K562 (cell line): ENCODE measurements around the gene UBE2H. TPM values are rescaled to one million over a fixed set of nuclear protein-coding genes. Genes with fewer than 3 reads are reported as not detected.

Source experiments
- ATAC-seq: fragments of 200-7000 bp; cut with Tn5 transposase; 3 replicates; pipeline ENCODE4 v1.9.1; 2020; ENCODE audit warnings: moderate library complexity
- BruUV-seq: library from RNA; stranded (reverse); fragments of 400-500 nt; replicated peaks from 2 replicates; lab custom pipeline; 2021; lab: Mats Ljungman, UMichigan
- CTCF ChIA-PET: fragments of 300-600 bp; formaldehyde crosslinking; extraction: SDS; loops from one replicate; lab custom pipeline; 2021; ENCODE audit warnings: low intra/inter-chr PET ratio; lab: Yijun Ruan, JAX
- POLR2A ChIA-PET: fragments of 300-600, 350-650 bp; sonication (Branson Sonifier 250); formaldehyde crosslinking; extraction: SDS; loops from one replicate; lab custom pipeline; 2021; ENCODE audit warnings: antibody characterized with exemption, inconsistent platforms; lab: Yijun Ruan, JAX
- DNase-seq, 4 experiments: peaks; one replicate each; pipeline versions ENCODE4 v3.0.0 to v3.0.0-alpha.2; 2011 to 2018; ENCODE audit warnings: low spot score in 3 of 4, mixed read lengths in 3 of 4; ENCODE audit errors: extremely low read depth in 1 of 4
- FAIRE-seq: peaks from 2 replicates; lab custom pipeline; 2011; peaks lifted over from hg19 to GRCh38; lab: Jason Lieb, UNC
- H2AFZ ChIP-seq: 2 replicates; pipeline ENCODE4 v1.6.0; 2011; ENCODE audit warnings: low read depth, low read length, control low read depth, inconsistent platforms
- H3K27ac ChIP-seq: fragments of 200-600 bp; 3 replicates; pipeline ENCODE4 v1.8.0; 2011; ENCODE audit warnings: low read depth, mild to moderate bottlenecking, control low read depth, inconsistent platforms, low read length, moderate library complexity, mixed read lengths; ENCODE audit errors: extremely low read depth
- H3K27me3 ChIP-seq, 2 experiments: fragments of 300-600 bp in 1 of 2; 2 replicates in 1 of 2; 3 replicates in 1 of 2; pipeline versions ENCODE4 v1.6.0 to v1.8.0; 2011; ENCODE audit warnings: inconsistent platforms in 2 of 2, low read length in 2 of 2, mild to moderate bottlenecking in 1 of 2, mixed read lengths in 1 of 2, moderate library complexity in 1 of 2; ENCODE audit not compliant: control insufficient read depth in 2 of 2, insufficient read depth in 2 of 2
- H3K36me3 ChIP-seq: fragments of 300-600 bp; 3 replicates; pipeline ENCODE4 v1.8.0; 2011; ENCODE audit warnings: mild to moderate bottlenecking, low read length, inconsistent platforms; ENCODE audit not compliant: control insufficient read depth, insufficient read depth
- H3K4me1 ChIP-seq, 2 experiments: fragments of 200-600 bp in 1 of 2; replicated peaks in 1 of 2; 2 replicates in 1 of 2; 3 replicates in 1 of 2; pipeline versions ENCODE4 v1.5.1 to v1.8.0; 2011; ENCODE audit warnings: inconsistent platforms in 2 of 2, low read length in 2 of 2, mild to moderate bottlenecking in 1 of 2, mixed read lengths in 1 of 2, moderate library complexity in 1 of 2; ENCODE audit not compliant: control insufficient read depth in 2 of 2, insufficient read depth in 2 of 2
- H3K4me2 ChIP-seq: 2 replicates; pipeline ENCODE4 v1.6.1; 2011; ENCODE audit warnings: low read length, control low read depth, inconsistent platforms, mixed read lengths; ENCODE audit not compliant: insufficient read depth
- H3K4me3 ChIP-seq: fragments of 200-600 bp; sonication (generic), shearing (Covaris generic); 2 replicates; pipeline ENCODE4 v1.5.1; 2016; ENCODE audit warnings: control low read depth, inconsistent platforms
- H3K79me2 ChIP-seq: fragments of 200-600 bp; 3 replicates; pipeline ENCODE4 v1.8.0; 2011; ENCODE audit warnings: low read length, inconsistent platforms; ENCODE audit not compliant: control insufficient read depth, insufficient read depth
- H3K9ac ChIP-seq, 2 experiments: 2 replicates each; pipeline versions ENCODE4 v1.6.0 to v1.6.1; 2011; ENCODE audit warnings: low read depth in 2 of 2, low read length in 2 of 2, control low read depth in 1 of 2, inconsistent platforms in 1 of 2, mild to moderate bottlenecking in 1 of 2, mixed read lengths in 1 of 2; ENCODE audit not compliant: insufficient read depth in 1 of 2
- H3K9me1 ChIP-seq: one replicate; pipeline ENCODE4 v1.6.0; 2011; ENCODE audit warnings: inconsistent platforms, mild to moderate bottlenecking, low read length, moderate library complexity; ENCODE audit not compliant: control insufficient read depth, insufficient read depth
- H3K9me3 ChIP-seq: replicated peaks from 2 replicates; pipeline ENCODE4 v1.5.1; 2011; ENCODE audit warnings: low read depth, low read length, inconsistent platforms; ENCODE audit not compliant: control insufficient read depth, insufficient read depth
- H4K20me1 ChIP-seq: replicated peaks from 2 replicates; pipeline ENCODE4 v1.6.1; 2011; ENCODE audit warnings: low read length, inconsistent platforms, mixed read lengths; ENCODE audit not compliant: control insufficient read depth, insufficient read depth
- MEF2D ChIP-seq: conservative IDR thresholded peaks from 2 replicates; pipeline ENCODE4 v1.6.1; 2016; ENCODE audit warnings: low read depth, missing genetic modification characterization, missing compliant biosample characterization
- MXD1 ChIP-seq: fragments of 250-450 bp; sonication (Bioruptor Pico); IDR thresholded peaks from 2 replicates; pipeline ENCODE4 v1.8.0; 2021; ENCODE audit warnings: borderline replicate concordance, mild to moderate bottlenecking, moderate library complexity; ENCODE audit not compliant: poor library complexity, severe bottlenecking
- NFIC ChIP-seq: fragments of 450-650 bp; IDR thresholded peaks from 2 replicates; pipeline ENCODE4 v1.6.1; 2017; ENCODE audit warnings: mild to moderate bottlenecking, inconsistent platforms
- POLR3G ChIP-seq: IDR thresholded peaks from 2 replicates; pipeline ENCODE4 v1.6.1; 2011; ENCODE audit not compliant: insufficient read length, insufficient replicate concordance; ENCODE audit errors: extremely low read depth
- SLC30A9 ChIP-seq: fragments of 250-450 bp; sonication (Bioruptor Pico); IDR thresholded peaks from 2 replicates; pipeline ENCODE4 v1.8.0; 2022; ENCODE audit warnings: mild to moderate bottlenecking, moderate library complexity
- SP1 ChIP-seq: sonication (generic); formaldehyde crosslinking; IDR thresholded peaks from 2 replicates; pipeline ENCODE4 v1.8.1; 2022; ENCODE audit warnings: mild to moderate bottlenecking, missing genetic modification reagents
- SRSF9 ChIP-seq: fragments of 200-400 bp; formaldehyde crosslinking; IDR thresholded peaks from 2 replicates; pipeline ENCODE4 v1.6.1; 2017; ENCODE audit warnings: low read depth, low read length, borderline replicate concordance
- TAF9B ChIP-seq: fragments of 450-650 bp; IDR thresholded peaks from 2 replicates; pipeline ENCODE4 v1.6.1; 2018; ENCODE audit warnings: mild to moderate bottlenecking; ENCODE audit not compliant: partially characterized antibody
- ZBTB17 ChIP-seq: fragments of 450-650 bp; formaldehyde crosslinking; IDR thresholded peaks from 2 replicates; pipeline ENCODE4 v1.4.0; 2020; ENCODE audit warnings: mild to moderate bottlenecking
- ZNF398 ChIP-seq: fragments of 250-450 bp; sonication (Bioruptor Pico); IDR thresholded peaks from 2 replicates; pipeline ENCODE4 v1.8.0; 2021; ENCODE audit warnings: moderate library complexity, mild to moderate bottlenecking, inconsistent platforms
- ZZZ3 ChIP-seq: fragments of 450-650 bp; IDR thresholded peaks from 2 replicates; pipeline ENCODE4 v1.6.1; 2016; ENCODE audit warnings: antibody characterized with exemption, mild to moderate bottlenecking, moderate library complexity
- WGBS: fragments of 100-300 bp; shearing (Covaris generic); methylation state at CpG from one replicate; pipeline ENCODE4 v1.1.6; 2016; ENCODE audit warnings: low coverage, mixed read lengths; ENCODE audit not compliant: insufficient coverage; ENCODE audit errors: missing lambda C conversion rate; 5-methylcytosine and 5-hydroxymethylcytosine counted together
- in situ Hi-C: fragments of 300-500 bp; cut with MboI; formaldehyde crosslinking; loops from 4 replicates; pipeline ENCODE4 v1.15.0; 2018; ENCODE audit warnings: inconsistent platforms, mixed read lengths
- intact Hi-C: fragments of 100-400 bp; cut with micrococcal nuclease; formaldehyde crosslinking; loops from 2 replicates; pipeline ENCODE4 v1.14.2; 2022
- polyA plus RNA-seq, 8 experiments: library from polyadenylated mRNA; depleted of rRNA in 4 of 8; stranded (reverse) in 5 of 8; unstranded in 3 of 8; fragments of >200 nt; fragmentation: Nextera tagmentation in 2 of 8; fragmentation: Illumina TruSeq in 1 of 8; extraction: Ambion mirVana in 2 of 8; extraction: Trizol in 1 of 8; gene quantifications; 2 replicates each; pipeline versions ENCODE4 v1.2.1 to v1.2.3, GENCODE V29; 2011 to 2014; ENCODE audit warnings: inconsistent platforms in 1 of 8, missing spikeins in 1 of 8
- total RNA-seq, 7 experiments: library from RNA; depleted of rRNA in 6 of 7; stranded (reverse); fragments of >200 nt in 6 of 7; fragmentation: Illumina TruSeq in 2 of 7; extraction: Trizol in 2 of 7; gene quantifications; 2 replicates each; pipeline versions ENCODE4 v1.2.1 to v1.2.3, GENCODE V29; 2011 to 2021; ENCODE audit warnings: low replicate concordance in 1 of 7
- TF ChIP-seq, protein P1 (sequence below): sonication (generic); IDR thresholded peaks from 2 replicates; pipeline ENCODE4 v1.6.1; 2016

UBE2H gene
- total and polyA plus RNA-seq, 9 of the 15 experiments (the other 6 are each of a cell fraction or from before 2014, with no cell fraction given): 6.3 to 33.0 (median 13.3) TPM

- peaks cover 3 to 19% of the 10 kb centered on the region in 2 experiments; a peak in 4 of 5 replicates for H3K4me1 ChIP-seq
- no peaks in the 10 kb centered on the region for H3K9me1 ChIP-seq
- POLR2A ChIA-PET: no interaction called here
- intact Hi-C loops: no loop called here
- DNase-seq (no peak), ATAC-seq (no peak), FAIRE-seq (no peak)
- no peak overlapping the region for H3K27ac ChIP-seq
- CTCF ChIA-PET: no interaction called here
- WGBS: 64% methylated on average over 4 of the region's 4 CpGs
- no TSS peak for BruUV-seq
- no peaks in the 10 kb centered on the region for H3K27me3 ChIP-seq
- no peaks in the 10 kb centered on the region for H4K20me1 ChIP-seq
- in situ Hi-C loops: no loop called here
- H3K4me2 ChIP-seq: no peak overlapping the region
- no peaks in the 10 kb centered on the region for H3K36me3 ChIP-seq
- H3K79me2 ChIP-seq: no peaks in the 10 kb centered on the region
- H3K9ac ChIP-seq: no peak overlapping the region
- no peak overlapping the region for H3K4me3 ChIP-seq
- TF ChIP-seq TAF9B (no peak), SLC30A9 (CRISPR knock-in tag) (no peak), ZZZ3 (no peak)
- no peak overlapping the region for H2AFZ ChIP-seq
- H3K9me3 ChIP-seq: no peaks in the 10 kb centered on the region
Measured at GRCh38 chr7:129870668-129871067, 82.1 kb downstream of the UBE2H start.

GRCh38 chr7:129866251-129866650, 86.5 kb downstream of the UBE2H start:
- 36% methylated on average over 3 of the region's 3 CpGs for WGBS
- H3K36me3 ChIP-seq: no peaks in the 10 kb centered on the region
- BruUV-seq: no TSS peak
- no peaks in the 10 kb centered on the region for H3K79me2 ChIP-seq
- in situ Hi-C loops (no loop called here), intact Hi-C loops (no loop called here)
- H4K20me1 ChIP-seq: no peaks in the 10 kb centered on the region
- peaks cover 7 to 39% of the 10 kb centered on the region in 2 experiments; a peak in 4 of 5 replicates for H3K4me1 ChIP-seq
- no peak overlapping the region for H3K4me2 ChIP-seq
- peak overlapping the region in 1 of 2 experiments; percentile 2; a peak in 1 of 4 replicates for H3K9ac ChIP-seq
- H3K9me1 ChIP-seq: peaks cover 2% of the 10 kb centered on the region
- DNase-seq (no peak), ATAC-seq (no peak), FAIRE-seq (no peak)
- ChIA-PET POLR2A (interaction anchor here (1.4 to 1.8 kb wide), 4 partner anchors 10 to 144 kb away, joined by 3 to 13 read pairs (median 7); no protein-coding TSS in a partner anchor), CTCF (no interaction called here)
- H3K27me3 ChIP-seq: no peaks in the 10 kb centered on the region
- H3K9me3 ChIP-seq: no peaks in the 10 kb centered on the region
- H2AFZ ChIP-seq: peak overlapping the region; percentile 21; the same call in 1 of the 2 replicates
- H3K27ac ChIP-seq: peak overlapping the region; percentile 9; the same call in 2 of the 3 replicates
- no peak overlapping the region for H3K4me3 ChIP-seq
- TF ChIP-seq MXD1 (CRISPR knock-in tag) (no peak), SP1 (no peak), MEF2D (tag) (no peak), POLR3G (no peak), SRSF9 (no peak), ZNF398 (CRISPR knock-in tag) (no peak), NFIC (no peak), ZBTB17 (CRISPR knock-in tag) (0 out of 2 replicates have a peak, but pooled peaks have one; percentile 28)
- TF ChIP-seq, protein P1, sequence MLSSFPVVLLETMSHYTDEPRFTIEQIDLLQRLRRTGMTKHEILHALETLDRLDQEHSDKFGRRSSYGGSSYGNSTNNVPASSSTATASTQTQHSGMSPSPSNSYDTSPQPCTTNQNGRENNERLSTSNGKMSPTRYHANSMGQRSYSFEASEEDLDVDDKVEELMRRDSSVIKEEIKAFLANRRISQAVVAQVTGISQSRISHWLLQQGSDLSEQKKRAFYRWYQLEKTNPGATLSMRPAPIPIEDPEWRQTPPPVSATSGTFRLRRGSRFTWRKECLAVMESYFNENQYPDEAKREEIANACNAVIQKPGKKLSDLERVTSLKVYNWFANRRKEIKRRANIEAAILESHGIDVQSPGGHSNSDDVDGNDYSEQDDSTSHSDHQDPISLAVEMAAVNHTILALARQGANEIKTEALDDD: peak; percentile 77
